Prostate gland (tissue), 2 donors: ENCODE measurements around the gene TOP2A. TPM values are rescaled to one million over a fixed set of nuclear protein-coding genes. Genes with fewer than 3 reads are reported as not detected.

Experiments used
- DNase-seq: peaks from one replicate; pipeline ENCODE4 v3.0.0-alpha.2; 2019; ENCODE audit warnings: low spot score
- H3K27ac ChIP-seq, 2 donors: fragments of 200-600 bp; sonication (generic); 2 replicates each; pipeline ENCODE4 v1.5.1; 2017 to 2019
- H3K27me3 ChIP-seq: fragments of 200-600 bp; sonication (generic); replicated peaks from 2 replicates; pipeline ENCODE4 v1.5.1; 2019; ENCODE audit not compliant: insufficient read depth
- H3K36me3 ChIP-seq, 2 donors: fragments of 200-600 bp; sonication (generic); 1 replicate in 1 of 2; 2 replicates in 1 of 2; pipeline versions ENCODE4 v1.5.1 to v1.8.1; 2017 to 2019
- H3K4me1 ChIP-seq: fragments of 200-600 bp; sonication (generic); replicated peaks from 2 replicates; pipeline ENCODE4 v1.5.1; 2019
- H3K4me3 ChIP-seq, 2 donors: fragments of 200-600 bp; sonication (generic); 2 replicates each; pipeline ENCODE4 v1.5.1; 2017 to 2019
- H3K9me3 ChIP-seq: fragments of 200-600 bp; sonication (generic); 2 replicates; pipeline ENCODE4 v1.5.1; 2017
- POLR2A ChIP-seq: fragments of 450-650 bp; IDR thresholded peaks from one replicate; pipeline ENCODE4 v1.6.1; 2016; ENCODE audit warnings: antibody characterized with exemption, mild to moderate bottlenecking
- POLR2AphosphoS5 ChIP-seq: sonication (generic); formaldehyde crosslinking; IDR thresholded peaks from one replicate; pipeline ENCODE4 v1.6.1; 2017; ENCODE audit warnings: antibody characterized with exemption
- WGBS: methylation state at CpG from one replicate; pipeline ENCODE4 v1.1.5; 2018; 5-methylcytosine and 5-hydroxymethylcytosine counted together
- intact Hi-C: fragments of 100-400 bp; cut with DNase I; formaldehyde crosslinking; loops from one replicate; pipeline ENCODE4 v1.14.2; 2022
- total RNA-seq, 2 donors: library from RNA; depleted of rRNA; stranded (reverse); fragments of >200 nt; gene quantifications; one replicate each; pipeline ENCODE4 v1.1.0, GENCODE V29; 2016
- TF ChIP-seq, protein P1 (sequence below), 4 experiments: fragments of 200-600 bp in 2 of 4; fragments of 450-650 bp in 2 of 4; sonication (generic) in 2 of 4; IDR thresholded peaks; 1 replicate in 3 of 4; 2 replicates in 1 of 4; pipeline ENCODE4 v1.5.1; 2016 to 2019; ENCODE audit warnings: antibody characterized with exemption in 4 of 4, mild to moderate bottlenecking in 2 of 4, moderate library complexity in 2 of 4

The TOP2A gene
- total RNA-seq, 2 donors from 2014 or later = 3.1 to 15.9 TPM

DNA sequence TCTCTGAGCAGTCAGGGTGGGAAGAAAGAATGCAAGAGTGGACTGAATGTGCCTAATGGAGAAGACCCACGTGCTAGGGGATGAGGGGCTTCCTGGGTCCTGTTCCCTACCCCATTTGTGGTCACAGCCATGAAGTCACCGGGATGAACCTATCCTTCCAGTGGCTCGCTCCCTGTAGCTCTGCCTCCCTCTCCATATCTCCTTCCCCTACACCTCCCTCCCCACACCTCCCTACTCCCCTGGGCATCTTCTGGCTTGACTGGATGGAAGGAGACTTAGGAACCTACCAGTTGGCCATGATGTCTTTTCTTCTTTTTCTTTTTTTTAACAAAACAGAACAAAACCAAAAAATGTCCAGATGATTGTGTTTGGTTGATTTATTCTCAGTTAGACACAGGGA, 39.7 kb upstream of the TOP2A start:
- no peaks in the 10 kb centered on the region for H3K4me1 ChIP-seq
- no peak for DNase-seq
- TF ChIP-seq, protein P1, sequence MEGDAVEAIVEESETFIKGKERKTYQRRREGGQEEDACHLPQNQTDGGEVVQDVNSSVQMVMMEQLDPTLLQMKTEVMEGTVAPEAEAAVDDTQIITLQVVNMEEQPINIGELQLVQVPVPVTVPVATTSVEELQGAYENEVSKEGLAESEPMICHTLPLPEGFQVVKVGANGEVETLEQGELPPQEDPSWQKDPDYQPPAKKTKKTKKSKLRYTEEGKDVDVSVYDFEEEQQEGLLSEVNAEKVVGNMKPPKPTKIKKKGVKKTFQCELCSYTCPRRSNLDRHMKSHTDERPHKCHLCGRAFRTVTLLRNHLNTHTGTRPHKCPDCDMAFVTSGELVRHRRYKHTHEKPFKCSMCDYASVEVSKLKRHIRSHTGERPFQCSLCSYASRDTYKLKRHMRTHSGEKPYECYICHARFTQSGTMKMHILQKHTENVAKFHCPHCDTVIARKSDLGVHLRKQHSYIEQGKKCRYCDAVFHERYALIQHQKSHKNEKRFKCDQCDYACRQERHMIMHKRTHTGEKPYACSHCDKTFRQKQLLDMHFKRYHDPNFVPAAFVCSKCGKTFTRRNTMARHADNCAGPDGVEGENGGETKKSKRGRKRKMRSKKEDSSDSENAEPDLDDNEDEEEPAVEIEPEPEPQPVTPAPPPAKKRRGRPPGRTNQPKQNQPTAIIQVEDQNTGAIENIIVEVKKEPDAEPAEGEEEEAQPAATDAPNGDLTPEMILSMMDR (IDR thresholded peaks at IDR 0.05) = no peak
- TF ChIP-seq POLR2A (no peak), POLR2AphosphoS5 (no peak)
- peaks cover 0 to 4% of the 10 kb centered on the region in 2 donors for H3K36me3 ChIP-seq
- intact Hi-C loops = no loop called here
- H3K9me3 ChIP-seq = no peaks in the 10 kb centered on the region
- no peak overlapping the region for H3K4me3 ChIP-seq
- no peaks in the 10 kb centered on the region for H3K27me3 ChIP-seq
- 81% methylated on average over 3 of the region's 3 CpGs for WGBS
- peak overlapping the region in 1 of 2 donors; percentile 46 for H3K27ac ChIP-seq

DNA sequence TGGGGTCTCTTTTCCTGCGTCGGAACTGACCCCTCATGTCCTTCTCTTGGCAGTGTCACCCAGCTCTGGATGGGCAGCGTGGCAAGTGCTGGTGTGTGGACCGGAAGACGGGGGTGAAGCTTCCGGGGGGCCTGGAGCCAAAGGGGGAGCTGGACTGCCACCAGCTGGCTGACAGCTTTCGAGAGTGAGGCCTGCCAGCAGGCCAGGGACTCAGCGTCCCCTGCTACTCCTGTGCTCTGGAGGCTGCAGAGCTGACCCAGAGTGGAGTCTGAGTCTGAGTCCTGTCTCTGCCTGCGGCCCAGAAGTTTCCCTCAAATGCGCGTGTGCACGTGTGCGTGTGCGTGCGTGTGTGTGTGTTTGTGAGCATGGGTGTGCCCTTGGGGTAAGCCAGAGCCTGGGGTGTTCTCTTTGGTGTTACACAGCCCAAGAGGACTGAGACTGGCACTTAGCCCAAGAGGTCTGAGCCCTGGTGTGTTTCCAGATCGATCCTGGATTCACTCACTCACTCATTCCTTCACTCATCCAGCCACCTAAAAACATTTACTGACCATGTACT, 38.8 kb upstream of the TOP2A start:
- Histone ChIP-seq H3K4me1 (no peaks in the 10 kb centered on the region), H3K27me3 (no peaks in the 10 kb centered on the region), H3K9me3 (no peaks in the 10 kb centered on the region), H3K4me3 (no peak overlapping the region), H3K36me3 (peaks cover 0 to 4% of the 10 kb centered on the region in 2 donors), H3K27ac (peak overlapping the region; percentile 36 to 46)
- intact Hi-C loops = no loop called here
- WGBS = 57% methylated on average over 16 of the region's 16 CpGs
- TF ChIP-seq POLR2AphosphoS5 = no peak
- no peak for TF ChIP-seq POLR2A
- TF ChIP-seq, protein P1 (IDR thresholded peaks at IDR 0.05) = no peak
- DNase-seq = no peak

DNA sequence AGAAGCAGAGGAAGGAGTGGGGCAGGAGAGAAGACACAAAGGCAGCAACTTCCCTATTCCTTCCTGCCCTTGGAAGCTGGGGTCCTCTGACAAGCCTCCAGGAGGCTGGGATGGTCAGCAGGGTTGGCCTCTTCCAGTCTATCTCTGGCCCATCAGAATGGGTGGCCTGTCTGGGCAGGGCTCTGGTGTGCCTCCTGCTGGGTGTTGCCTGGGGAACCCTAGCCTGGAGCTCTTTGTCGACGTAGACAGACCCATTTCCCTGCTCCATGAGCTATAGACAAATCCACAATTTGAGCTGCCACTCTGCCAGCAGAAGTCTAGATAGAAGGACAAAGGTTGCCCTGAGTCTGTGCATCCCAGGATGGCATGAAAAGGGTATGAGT, 36.9 kb upstream of the TOP2A start:
- Histone ChIP-seq H3K4me1 (no peaks in the 10 kb centered on the region), H3K36me3 (peaks cover 0 to 4% of the 10 kb centered on the region in 2 donors), H3K27ac (no peak overlapping the region), H3K9me3 (no peaks in the 10 kb centered on the region), H3K4me3 (no peak overlapping the region), H3K27me3 (no peaks in the 10 kb centered on the region)
- TF ChIP-seq POLR2AphosphoS5 (no peak), POLR2A (no peak)
- TF ChIP-seq, protein P1 (IDR thresholded peaks at IDR 0.05) = no peak
- intact Hi-C loops = no loop called here
- WGBS = 83% methylated on average over 2 of the region's 2 CpGs
- DNase-seq = no peak

DNA sequence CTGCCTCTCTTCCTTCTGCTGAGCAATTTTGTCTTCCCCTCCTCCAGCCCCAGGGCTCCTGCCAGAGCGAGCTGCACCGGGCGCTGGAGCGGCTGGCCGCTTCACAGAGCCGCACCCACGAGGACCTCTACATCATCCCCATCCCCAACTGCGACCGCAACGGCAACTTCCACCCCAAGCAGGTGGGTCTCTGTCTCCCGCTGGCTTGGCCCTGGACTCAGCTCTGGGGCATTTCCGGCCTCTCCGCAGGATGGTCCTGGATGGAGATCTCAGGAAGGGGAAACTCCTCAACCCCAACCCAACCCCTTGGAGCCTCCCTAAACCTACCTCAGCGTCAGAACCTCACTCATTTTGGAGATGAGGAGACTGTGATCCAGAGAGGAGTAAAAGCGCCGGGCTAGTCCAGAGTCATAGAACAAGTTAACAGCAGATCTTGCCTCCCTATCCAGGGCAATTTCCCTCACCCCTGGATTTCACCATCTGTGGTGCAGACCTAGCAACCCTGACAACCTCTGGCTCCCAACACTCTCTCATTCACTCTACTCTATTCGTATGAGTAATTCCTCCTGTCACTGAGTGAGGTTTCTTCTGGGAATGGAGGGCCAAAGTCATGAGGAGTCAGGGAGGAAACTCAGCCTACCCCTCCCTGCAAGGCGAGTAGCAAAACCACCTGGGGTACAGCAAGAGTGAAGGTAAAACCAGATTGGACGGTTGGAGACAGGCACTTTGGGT, 36.4 kb upstream of the TOP2A start:
- 89% methylated on average over 19 of the region's 19 CpGs for WGBS
- H3K27me3 ChIP-seq = no peaks in the 10 kb centered on the region
- no peak for DNase-seq
- H3K4me1 ChIP-seq = peaks cover 2% of the 10 kb centered on the region
- intact Hi-C loops = no loop called here
- H3K27ac ChIP-seq = no peak overlapping the region
- TF ChIP-seq POLR2A (no peak), POLR2AphosphoS5 (no peak)
- TF ChIP-seq, protein P1 (IDR thresholded peaks at IDR 0.05) = no peak
- peaks cover 0 to 4% of the 10 kb centered on the region in 2 donors for H3K36me3 ChIP-seq
- H3K4me3 ChIP-seq = no peak overlapping the region
- no peaks in the 10 kb centered on the region for H3K9me3 ChIP-seq

DNA sequence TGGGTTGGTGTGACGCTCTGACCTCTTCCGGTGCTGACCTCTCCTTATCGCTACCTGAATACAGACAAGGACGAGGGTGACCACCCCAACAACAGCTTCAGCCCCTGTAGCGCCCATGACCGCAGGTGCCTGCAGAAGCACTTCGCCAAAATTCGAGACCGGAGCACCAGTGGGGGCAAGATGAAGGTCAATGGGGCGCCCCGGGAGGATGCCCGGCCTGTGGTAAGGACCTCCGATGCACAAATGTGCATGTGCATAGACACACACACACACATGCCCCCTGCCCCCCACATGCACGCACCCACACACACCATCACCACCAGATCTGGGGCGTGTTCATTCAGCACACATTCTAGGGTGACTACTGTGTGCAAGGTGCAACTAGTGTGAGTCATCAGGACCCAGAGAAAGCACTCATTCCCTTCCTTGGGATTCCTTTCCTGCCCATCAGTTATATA, 35.3 kb upstream of the TOP2A start:
- H3K27me3 ChIP-seq = no peaks in the 10 kb centered on the region
- WGBS = 81% methylated on average over 15 of the region's 15 CpGs
- intact Hi-C loops = no loop called here
- DNase-seq = no peak
- TF ChIP-seq POLR2A = no peak
- TF ChIP-seq POLR2AphosphoS5 = no peak
- TF ChIP-seq, protein P1 (IDR thresholded peaks at IDR 0.05) = no peak
- H3K27ac ChIP-seq = peak overlapping the region; percentile 22 to 48
- no peaks in the 10 kb centered on the region for H3K9me3 ChIP-seq
- H3K36me3 ChIP-seq = peaks cover 0 to 4% of the 10 kb centered on the region in 2 donors
- peaks cover 9% of the 10 kb centered on the region for H3K4me1 ChIP-seq
- no peak overlapping the region for H3K4me3 ChIP-seq
